Nephron progenitor cell (in vitro differentiated cells): ENCODE data around the gene DDR2.

Experiments
- DNase-seq: peaks from one replicate; pipeline ENCODE4 v3.0.0; 2021
- H3K27ac Mint-ChIP-seq: 2 replicates; pipeline ENCODE4 v1.8.0; 2021; ENCODE audit warnings: mild to moderate bottlenecking, moderate library complexity, mixed read lengths
- H3K27me3 Mint-ChIP-seq: 2 replicates; pipeline ENCODE4 v1.8.0; 2021; ENCODE audit warnings: mild to moderate bottlenecking, low read depth, mixed read lengths; ENCODE audit not compliant: poor library complexity
- H3K36me3 Mint-ChIP-seq: 2 replicates; pipeline ENCODE4 v1.8.0; 2021; ENCODE audit warnings: low read depth, mixed read lengths
- H3K4me1 Mint-ChIP-seq: 2 replicates; pipeline ENCODE4 v1.8.0; 2021; ENCODE audit warnings: mixed read lengths
- H3K4me3 Mint-ChIP-seq: 2 replicates; pipeline ENCODE4 v1.8.0; 2021; ENCODE audit warnings: mild to moderate bottlenecking, moderate library complexity, mixed read lengths
- H3K9me3 Mint-ChIP-seq: 2 replicates; pipeline ENCODE4 v1.8.0; 2021; ENCODE audit warnings: mild to moderate bottlenecking, moderate library complexity, mixed read lengths
- CTCF ChIP-seq: fragments of 200-600 bp; sonication (generic); IDR thresholded peaks from 2 replicates; pipeline ENCODE4 v1.5.0; 2021; ENCODE audit warnings: antibody characterized with exemption

DDR2 gene

DNA sequence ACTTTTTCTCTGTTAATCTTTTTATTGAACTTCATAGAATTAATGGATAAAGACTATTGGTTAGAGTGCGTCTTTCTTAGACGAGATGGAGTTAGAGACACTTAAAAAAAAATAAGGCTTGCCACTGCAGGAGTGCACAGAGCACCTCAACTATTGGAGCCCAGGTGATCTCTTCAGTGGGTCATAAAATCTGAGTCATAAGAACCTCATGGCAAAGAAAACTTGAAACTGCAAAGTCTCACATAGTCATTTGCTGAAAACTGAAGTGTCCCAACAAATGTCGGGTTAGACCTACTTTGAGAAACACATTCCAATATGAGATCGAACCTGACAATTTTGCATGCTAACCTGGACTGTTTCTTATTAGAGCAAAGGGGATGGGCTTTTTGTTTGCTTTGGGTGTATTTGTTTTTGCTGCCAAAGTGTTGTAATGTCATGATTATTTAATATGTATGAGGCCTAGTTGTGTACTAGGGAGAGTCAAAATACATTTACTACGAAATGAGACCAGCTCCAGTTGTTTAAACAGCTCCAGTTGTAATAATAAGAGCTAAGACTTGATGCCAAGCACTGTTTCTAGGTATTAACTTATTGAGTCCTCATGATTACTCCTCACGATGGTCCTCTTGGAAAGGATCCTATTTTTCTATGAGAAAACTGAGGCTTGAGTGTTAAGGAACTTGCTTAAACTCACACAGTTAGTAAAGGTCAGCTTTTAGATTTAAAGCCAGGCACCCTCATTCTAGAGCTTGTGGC is 65.1 kb downstream of the DDR2 start:
- Mint-ChIP-seq H3K9me3 (no peaks in the 10 kb centered on the region), H3K4me3 (peak overlapping the region; percentile 78), H3K27ac (peak overlapping the region; percentile 99), H3K27me3 (no peaks in the 10 kb centered on the region), H3K36me3 (no peaks in the 10 kb centered on the region), H3K4me1 (peaks cover 55% of the 10 kb centered on the region)
- no peak for DNase-seq
- no peak for TF ChIP-seq CTCF

DNA sequence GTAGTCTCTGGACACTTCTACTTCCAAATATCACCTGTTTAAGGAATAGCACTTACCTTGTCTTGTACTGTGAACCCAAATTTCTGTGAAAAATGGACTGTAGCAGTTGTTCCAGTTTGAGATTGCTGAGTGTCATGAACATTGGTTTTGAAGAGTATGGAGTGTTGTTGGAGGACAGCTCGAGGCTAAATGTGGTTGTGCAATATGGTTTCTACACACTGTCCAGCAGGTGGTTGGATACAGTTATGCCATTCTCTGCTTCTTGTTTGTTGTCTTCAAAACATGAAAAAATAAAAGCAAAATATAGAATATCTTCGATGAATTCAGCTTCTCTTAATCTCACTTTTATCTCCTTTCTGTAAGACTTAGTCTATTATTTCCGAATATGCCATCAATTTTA is 67.1 kb downstream of the DDR2 start:
- Mint-ChIP-seq H3K9me3 (no peaks in the 10 kb centered on the region), H3K36me3 (no peaks in the 10 kb centered on the region), H3K27ac (no peak overlapping the region), H3K4me1 (peaks cover 44% of the 10 kb centered on the region), H3K4me3 (no peak overlapping the region), H3K27me3 (no peaks in the 10 kb centered on the region)
- no peak for TF ChIP-seq CTCF
- no peak for DNase-seq

GRCh38 chr1:162700131-162700530 is 67.9 kb downstream of the DDR2 start:
- no peak overlapping the region for H3K4me3 Mint-ChIP-seq
- no peaks in the 10 kb centered on the region for H3K9me3 Mint-ChIP-seq
- no peak for TF ChIP-seq CTCF
- no peaks in the 10 kb centered on the region for H3K27me3 Mint-ChIP-seq
- H3K27ac Mint-ChIP-seq = no peak overlapping the region
- no peaks in the 10 kb centered on the region for H3K36me3 Mint-ChIP-seq
- H3K4me1 Mint-ChIP-seq = peaks cover 38% of the 10 kb centered on the region
- DNase-seq = no peak

DNA sequence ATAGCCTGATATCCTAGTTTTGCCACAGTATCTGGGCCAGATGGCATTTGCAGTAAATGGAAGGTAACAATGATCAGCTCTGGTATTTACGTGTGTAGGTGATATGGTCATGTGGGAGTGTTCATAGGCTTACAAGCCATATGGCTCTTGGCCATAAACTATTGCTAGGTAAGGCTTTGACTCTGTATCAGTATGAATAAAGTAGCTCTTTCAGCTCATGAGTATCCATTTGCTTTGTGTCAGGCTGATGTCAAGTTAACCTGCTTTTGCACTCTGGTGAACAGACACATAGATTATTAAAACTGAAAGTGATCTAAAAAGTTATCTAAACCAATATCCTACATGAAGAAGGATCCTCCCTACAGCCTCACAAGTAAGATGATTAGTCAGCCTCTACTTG is 69.0 kb downstream of the DDR2 start:
- no peaks in the 10 kb centered on the region for H3K36me3 Mint-ChIP-seq
- no peak for TF ChIP-seq CTCF
- H3K4me1 Mint-ChIP-seq = peaks cover 30% of the 10 kb centered on the region
- no peak overlapping the region for H3K4me3 Mint-ChIP-seq
- H3K27ac Mint-ChIP-seq = no peak overlapping the region
- H3K27me3 Mint-ChIP-seq = no peaks in the 10 kb centered on the region
- no peaks in the 10 kb centered on the region for H3K9me3 Mint-ChIP-seq
- DNase-seq = no peak

DNA sequence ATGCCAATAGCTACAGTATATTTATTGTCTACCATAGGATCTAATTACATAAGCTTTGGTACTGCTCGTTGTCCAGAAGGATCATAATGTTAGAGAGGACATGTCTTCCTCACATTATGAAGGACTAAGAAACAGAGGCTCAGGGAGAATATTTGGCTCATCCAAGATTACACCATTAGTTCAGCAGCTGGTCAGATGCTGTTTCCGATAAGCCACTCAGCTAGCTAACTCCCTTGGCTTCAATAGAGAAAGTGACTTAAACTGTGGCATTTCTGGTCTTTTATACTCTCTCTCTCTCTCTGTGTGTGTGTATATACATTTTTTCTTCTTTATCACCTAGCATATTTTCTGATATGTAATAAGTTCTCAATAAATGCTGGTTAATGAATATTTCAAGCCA is 70.4 kb downstream of the DDR2 start:
- H3K4me1 Mint-ChIP-seq = peaks cover 17% of the 10 kb centered on the region
- no peaks in the 10 kb centered on the region for H3K27me3 Mint-ChIP-seq
- no peak overlapping the region for H3K4me3 Mint-ChIP-seq
- no peaks in the 10 kb centered on the region for H3K9me3 Mint-ChIP-seq
- no peak for TF ChIP-seq CTCF
- H3K36me3 Mint-ChIP-seq = no peaks in the 10 kb centered on the region
- no peak overlapping the region for H3K27ac Mint-ChIP-seq
- no peak for DNase-seq

DNA sequence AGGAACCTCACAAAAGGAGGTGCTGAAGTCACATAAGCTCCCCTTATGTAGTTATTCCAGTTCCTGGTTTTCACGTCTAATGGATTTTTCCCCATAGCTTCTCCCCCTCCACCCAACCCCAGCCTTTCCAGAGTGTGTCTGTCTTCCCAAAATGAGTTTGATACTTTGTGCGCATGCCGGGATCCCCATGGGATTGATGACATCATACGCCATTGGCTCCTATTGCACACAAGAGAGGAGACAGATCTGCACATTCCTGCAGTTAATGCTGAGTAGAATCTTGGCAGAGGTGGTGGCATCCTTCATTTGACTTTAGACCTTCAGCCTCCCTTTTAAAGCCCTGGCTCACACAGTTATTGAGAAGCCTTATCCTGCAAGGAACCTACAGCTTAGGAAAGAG is 71.4 kb downstream of the DDR2 start:
- no peaks in the 10 kb centered on the region for H3K27me3 Mint-ChIP-seq
- no peaks in the 10 kb centered on the region for H3K36me3 Mint-ChIP-seq
- no peak overlapping the region for H3K27ac Mint-ChIP-seq
- TF ChIP-seq CTCF = no peak
- DNase-seq = no peak
- H3K9me3 Mint-ChIP-seq = no peaks in the 10 kb centered on the region
- no peak overlapping the region for H3K4me3 Mint-ChIP-seq
- H3K4me1 Mint-ChIP-seq = peaks cover 6% of the 10 kb centered on the region
